Transverse colon (tissue), 4 donors: Measurements from ENCODE around the gene ICA1.

ENCODE experiments used
- EP300 ChIP-seq: sonication (generic); formaldehyde crosslinking; IDR thresholded peaks from one replicate; pipeline ENCODE4 v1.6.1; 2017; ENCODE audit warnings: antibody characterized with exemption, low read depth
- POLR2A ChIP-seq: fragments of 450-650 bp; IDR thresholded peaks from one replicate; pipeline ENCODE4 v1.6.1; 2016; ENCODE audit warnings: antibody characterized with exemption, mild to moderate bottlenecking, moderate library complexity
- POLR2AphosphoS5 ChIP-seq, 3 donors: sonication (generic); formaldehyde crosslinking; IDR thresholded peaks; one replicate each; pipeline ENCODE4 v1.6.1; 2016; ENCODE audit warnings: antibody characterized with exemption in 3 of 3
- TF ChIP-seq, protein P1 (sequence below), 5 experiments: fragments of 200-600 bp in 3 of 5; fragments of 450-650 bp in 2 of 5; sonication (generic) in 3 of 5; IDR thresholded peaks; 1 replicate in 2 of 5; 2 replicates in 3 of 5; pipeline ENCODE4 v1.5.1; 2016 to 2017; ENCODE audit warnings: antibody characterized with exemption in 5 of 5, inconsistent platforms in 3 of 5, mild to moderate bottlenecking in 2 of 5, moderate library complexity in 1 of 5

DNA sequence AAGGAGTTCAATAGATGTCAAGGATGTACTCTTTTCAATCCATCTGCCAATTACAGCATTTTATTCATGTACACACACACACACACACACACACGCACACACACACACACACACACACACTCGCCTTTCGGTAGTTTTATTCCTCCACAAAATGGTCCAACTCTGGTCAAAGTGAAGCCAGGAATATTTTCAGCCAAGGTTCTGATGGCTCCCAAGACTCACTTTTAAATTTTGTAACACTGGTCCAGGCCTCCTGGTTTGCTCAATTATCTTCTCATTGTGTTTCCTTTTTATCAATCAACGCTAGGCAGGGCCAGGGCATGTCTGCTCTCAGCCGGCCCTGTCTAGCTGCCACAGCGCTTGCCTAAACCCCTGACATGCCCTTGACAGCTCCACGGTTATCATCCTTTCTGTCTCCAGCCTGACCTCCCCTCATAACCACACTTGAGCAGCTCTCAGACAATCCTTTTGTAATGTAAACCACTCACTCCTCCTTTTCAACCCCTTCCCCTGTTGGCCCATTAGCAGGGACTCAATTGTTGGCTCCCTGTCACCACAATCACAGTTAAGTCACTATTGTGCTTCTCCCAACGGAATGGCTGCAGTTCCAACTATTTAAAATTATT lies 115.1 kb downstream of the ICA1 start:
- TF ChIP-seq, protein P1, sequence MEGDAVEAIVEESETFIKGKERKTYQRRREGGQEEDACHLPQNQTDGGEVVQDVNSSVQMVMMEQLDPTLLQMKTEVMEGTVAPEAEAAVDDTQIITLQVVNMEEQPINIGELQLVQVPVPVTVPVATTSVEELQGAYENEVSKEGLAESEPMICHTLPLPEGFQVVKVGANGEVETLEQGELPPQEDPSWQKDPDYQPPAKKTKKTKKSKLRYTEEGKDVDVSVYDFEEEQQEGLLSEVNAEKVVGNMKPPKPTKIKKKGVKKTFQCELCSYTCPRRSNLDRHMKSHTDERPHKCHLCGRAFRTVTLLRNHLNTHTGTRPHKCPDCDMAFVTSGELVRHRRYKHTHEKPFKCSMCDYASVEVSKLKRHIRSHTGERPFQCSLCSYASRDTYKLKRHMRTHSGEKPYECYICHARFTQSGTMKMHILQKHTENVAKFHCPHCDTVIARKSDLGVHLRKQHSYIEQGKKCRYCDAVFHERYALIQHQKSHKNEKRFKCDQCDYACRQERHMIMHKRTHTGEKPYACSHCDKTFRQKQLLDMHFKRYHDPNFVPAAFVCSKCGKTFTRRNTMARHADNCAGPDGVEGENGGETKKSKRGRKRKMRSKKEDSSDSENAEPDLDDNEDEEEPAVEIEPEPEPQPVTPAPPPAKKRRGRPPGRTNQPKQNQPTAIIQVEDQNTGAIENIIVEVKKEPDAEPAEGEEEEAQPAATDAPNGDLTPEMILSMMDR (IDR thresholded peaks at IDR 0.05), result no peak
- no peak for TF ChIP-seq POLR2A
- TF ChIP-seq POLR2AphosphoS5 (IDR thresholded peaks at IDR 0.05), result no peak
- TF ChIP-seq EP300, result no peak
